IPS-NIHi7 (cell line): ENCODE measurements around the gene IVL.

Experiments
- DNase-seq: peaks from one replicate; pipeline ENCODE4 v3.0.0; 2012; ENCODE audit warnings: mixed read lengths; ENCODE audit errors: extremely low spot score

The IVL gene

DNA sequence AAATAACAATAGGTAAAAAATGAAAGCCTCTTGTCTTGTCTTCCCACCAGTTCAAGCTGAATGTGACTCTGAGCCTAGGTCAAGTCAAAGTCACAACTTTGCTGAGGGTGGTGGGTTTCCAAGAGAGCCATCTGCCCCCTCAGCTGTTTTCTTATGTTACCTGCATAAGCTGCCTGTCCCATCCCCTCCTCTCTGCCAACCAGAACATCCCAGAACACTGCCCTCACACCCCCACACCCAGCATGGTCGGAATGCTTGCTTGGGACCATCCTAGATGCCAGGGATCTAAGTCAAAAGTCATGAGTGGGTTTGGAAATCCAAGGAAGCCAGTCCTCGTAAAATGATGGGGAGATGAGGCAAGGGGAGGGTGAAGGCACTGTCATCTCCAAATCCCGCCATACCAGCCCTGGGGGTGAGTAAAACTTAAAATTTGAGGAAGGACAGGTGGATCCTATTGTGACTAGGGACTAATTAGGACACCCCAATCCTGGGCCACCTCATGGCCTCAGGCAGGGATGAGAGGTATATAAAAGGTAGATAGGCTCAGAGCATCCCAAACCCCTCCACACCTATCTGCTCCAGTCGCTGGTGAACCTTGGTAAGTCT lies 38.4 kb downstream of the IVL start, which contains the start of gene SPRR5:
TSS of gene SPRR5 (plus strand) at position 556 of the 606 bp plus-strand sequence. CDS start 1,349 bp downstream, outside the sequence.
- DNase-seq = no peak

DNA sequence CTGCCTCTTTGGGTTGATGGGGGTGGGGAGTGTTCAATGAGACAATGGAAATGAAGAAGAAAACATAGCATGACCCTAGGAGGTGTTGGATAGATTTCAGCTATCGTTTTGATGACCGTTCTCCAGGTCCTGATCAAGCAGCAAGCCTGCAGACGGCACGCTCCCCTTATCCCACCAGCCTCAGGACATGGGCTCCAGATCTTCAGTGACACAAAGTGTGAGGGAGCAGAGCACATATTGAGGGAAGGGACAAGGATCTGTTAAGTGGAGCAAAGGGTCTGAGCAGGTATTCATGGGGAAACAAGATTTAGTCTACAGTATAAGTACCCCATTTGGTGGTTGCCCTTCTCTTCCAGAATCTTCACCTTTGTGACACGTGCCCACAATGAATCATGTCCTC lies 43.4 kb downstream of the IVL start:
- DNase-seq = no peak

DNA sequence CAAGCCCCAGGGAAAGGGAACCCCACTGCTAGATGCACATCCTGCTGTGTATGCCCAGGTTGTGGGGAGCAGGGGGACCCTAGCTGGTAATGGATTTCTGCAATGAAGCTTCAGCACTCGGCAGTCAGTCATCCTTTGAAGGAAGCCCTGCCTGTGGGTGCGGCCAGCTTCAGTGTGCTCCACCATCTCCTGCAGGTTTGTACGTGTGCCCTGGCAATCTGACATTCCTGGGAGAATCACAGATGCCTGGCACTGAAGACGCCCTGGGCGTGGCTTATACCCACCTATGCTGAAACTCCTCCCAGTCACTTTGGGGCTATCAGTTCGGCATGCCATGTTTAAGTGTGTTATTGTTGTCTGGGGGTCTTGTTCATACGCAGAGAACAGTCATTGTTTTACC lies 45.4 kb downstream of the IVL start:
- DNase-seq = no peak

DNA sequence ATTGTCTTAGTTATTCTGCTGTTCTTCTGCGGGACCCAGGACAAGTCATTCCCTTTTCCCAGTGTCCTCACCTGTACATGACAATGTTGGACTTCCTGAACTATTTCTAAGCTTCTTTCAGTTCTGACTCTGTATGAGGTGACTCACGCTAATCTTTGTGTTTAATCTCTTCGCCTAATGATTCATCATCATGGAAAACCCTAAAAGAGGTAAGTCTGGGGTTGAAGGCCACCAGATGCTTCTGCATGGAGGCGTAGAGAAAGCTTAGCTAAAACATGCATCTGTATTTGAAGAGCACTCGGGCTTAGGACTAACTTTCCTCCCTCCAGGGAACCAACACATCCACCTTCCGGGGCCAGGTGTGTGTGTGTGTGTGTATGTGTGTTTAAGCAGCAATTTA lies 46.1 kb downstream of the IVL start:
- no peak for DNase-seq

- DNase-seq = no peak
These were observed 49.2 kb downstream of the IVL start for GRCh38 chr1:152957561-152957960.

GRCh38 chr1:152959273-152959672 lies 50.9 kb downstream of the IVL start:
- DNase-seq = no peak

DNA sequence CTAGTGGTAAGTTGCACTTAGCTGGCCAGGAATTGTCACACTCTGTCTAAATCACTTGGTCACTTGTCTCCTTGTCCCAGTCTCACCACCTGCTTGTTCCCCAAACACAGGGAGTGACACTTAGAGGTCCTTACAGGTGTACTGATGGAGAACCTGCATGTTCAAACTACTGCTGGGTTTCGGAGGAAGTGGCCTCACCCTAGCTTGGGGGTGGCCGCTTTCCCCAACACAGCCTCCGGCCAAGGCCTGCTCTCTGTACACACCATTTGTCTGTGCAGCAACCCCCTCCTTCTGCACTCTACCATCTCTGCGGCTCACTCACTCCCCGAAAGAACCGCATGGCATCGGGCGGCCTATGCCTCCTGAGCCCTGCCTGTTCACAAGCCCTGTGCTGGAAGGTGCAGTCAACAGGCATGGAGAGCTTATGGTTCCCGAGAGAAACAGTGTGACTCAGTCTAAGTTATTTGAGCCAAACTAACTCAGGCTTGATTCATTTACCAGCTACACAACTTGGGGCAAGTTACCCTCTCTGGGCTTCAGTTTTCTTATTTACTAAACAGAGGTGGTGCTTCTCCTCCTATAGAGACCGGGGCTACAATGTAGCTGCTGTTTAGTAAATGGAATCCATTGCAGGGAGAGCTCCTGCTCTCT lies 51.6 kb downstream of the IVL start:
- no peak for DNase-seq

DNA sequence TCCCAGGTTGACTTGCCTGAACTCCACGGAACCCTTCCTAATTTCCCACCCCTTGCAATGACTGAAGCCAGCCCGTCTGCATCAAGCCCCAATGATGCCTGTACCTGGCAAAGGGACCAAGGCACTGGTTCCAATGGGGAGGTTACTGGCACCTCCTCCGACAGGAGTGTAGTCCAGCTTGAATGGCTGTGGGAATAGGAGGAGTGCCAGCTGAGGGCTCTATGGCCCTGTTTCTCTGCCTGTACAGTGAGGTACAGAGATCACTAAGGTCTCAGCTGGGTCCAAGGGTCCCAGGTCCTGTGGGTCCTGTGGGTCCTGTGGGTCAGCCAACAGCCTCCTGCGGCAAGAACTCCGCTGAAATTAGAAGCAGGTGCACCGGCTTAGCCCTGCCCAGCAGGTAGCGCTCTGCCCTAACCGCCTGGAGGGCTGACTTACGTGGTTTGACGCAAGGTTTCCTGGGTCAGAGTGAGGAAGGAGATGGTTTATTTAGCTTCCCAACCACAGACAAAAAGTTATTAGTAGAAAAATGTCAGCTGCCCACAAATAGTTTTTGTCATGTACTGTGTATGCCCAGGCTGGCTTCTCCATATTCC lies 52.2 kb downstream of the IVL start:
- DNase-seq = peak; percentile 11
